Mammary epithelial cell (primary cell): ENCODE results near the gene SP140L.

Source experiments
- EZH2 ChIP-seq: IDR thresholded peaks from 2 replicates; pipeline ENCODE4 v1.6.1; 2012; ENCODE audit warnings: low read length, inconsistent platforms, borderline replicate concordance
- TF ChIP-seq, protein P1 (sequence below), 2 donors: IDR thresholded peaks in 1 of 2; conservative IDR thresholded peaks in 1 of 2; 2 replicates each; pipeline ENCODE4 v1.5.1; 2011 to 2012; ENCODE audit warnings: inconsistent platforms in 2 of 2, low read length in 2 of 2, mild to moderate bottlenecking in 2 of 2, control low read depth in 1 of 2, low read depth in 1 of 2; ENCODE audit not compliant: insufficient read depth in 1 of 2; ENCODE audit errors: extremely low read depth in 1 of 2

DNA sequence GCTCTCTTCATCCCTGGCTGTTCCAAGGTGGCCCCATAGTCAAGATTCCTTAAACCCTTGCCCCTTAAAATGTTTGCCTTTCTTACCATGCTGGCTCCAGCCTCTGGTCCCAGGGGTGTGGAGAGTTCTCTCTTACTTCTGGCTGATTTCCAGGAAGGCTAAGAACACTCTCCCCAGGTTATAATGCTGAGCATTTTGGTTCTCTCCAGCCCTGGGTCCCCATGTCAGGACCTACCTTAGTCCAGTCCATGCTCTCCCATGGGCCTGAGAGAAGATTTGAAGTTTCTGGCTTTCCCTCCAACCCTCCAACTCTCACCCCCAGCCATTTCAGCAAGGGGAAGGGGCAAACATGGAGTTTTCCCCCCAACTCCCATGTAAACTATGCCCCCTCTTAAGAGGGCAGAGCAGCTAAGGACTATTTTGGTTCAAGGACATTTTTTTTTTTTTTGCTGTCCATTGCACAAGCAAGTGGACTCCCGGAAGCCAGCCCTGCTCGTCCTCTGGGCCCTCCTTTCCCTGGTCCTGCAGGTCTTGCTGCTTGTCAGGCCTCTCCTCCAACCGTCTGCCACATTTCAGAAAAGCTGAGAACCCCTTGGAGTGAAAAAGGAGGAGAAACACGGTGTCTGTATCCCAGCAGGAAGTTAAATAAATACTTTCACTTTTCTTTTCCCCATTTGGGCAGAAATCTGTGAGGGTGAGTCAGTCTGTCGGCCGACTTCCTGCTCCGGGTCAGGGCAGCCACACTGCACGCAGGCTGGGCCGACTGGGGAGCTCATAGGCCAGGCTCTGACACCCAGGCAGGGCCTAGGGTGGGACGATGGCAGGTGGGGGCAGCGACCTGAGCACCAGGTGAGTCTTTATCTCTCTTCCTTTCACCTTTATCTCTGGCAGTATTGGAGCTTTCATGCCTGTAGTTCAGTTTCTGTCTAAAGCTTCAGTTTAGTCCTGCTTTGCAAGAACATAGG, at the start of gene SP140L:
- TF ChIP-seq, protein P1, sequence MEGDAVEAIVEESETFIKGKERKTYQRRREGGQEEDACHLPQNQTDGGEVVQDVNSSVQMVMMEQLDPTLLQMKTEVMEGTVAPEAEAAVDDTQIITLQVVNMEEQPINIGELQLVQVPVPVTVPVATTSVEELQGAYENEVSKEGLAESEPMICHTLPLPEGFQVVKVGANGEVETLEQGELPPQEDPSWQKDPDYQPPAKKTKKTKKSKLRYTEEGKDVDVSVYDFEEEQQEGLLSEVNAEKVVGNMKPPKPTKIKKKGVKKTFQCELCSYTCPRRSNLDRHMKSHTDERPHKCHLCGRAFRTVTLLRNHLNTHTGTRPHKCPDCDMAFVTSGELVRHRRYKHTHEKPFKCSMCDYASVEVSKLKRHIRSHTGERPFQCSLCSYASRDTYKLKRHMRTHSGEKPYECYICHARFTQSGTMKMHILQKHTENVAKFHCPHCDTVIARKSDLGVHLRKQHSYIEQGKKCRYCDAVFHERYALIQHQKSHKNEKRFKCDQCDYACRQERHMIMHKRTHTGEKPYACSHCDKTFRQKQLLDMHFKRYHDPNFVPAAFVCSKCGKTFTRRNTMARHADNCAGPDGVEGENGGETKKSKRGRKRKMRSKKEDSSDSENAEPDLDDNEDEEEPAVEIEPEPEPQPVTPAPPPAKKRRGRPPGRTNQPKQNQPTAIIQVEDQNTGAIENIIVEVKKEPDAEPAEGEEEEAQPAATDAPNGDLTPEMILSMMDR (conservative IDR thresholded peaks at IDR 0.05 in 1 of 2, IDR thresholded peaks at IDR 0.05 in 1 of 2; ENCODE audit: extremely low read depth in 1 of 2, insufficient read depth in 1 of 2, low read depth in 1 of 2, low read length in 2 of 2): no peak
- TF ChIP-seq EZH2: no peak
